HG02571 (cell line): Measurements from ENCODE around the gene ENTPD6.
"Not testable (repeated sequence)": the region's sequence is repeated elsewhere in the genome, so short reads cannot be mapped to it uniquely, and the experiment has no call there.

Experiments
- ATAC-seq: cut with Tn5 transposase; IDR thresholded peaks from one replicate; pipeline ENCODE4 v1.9.1; 2021; ENCODE audit warnings: mild to moderate bottlenecking, moderate library complexity; ENCODE audit not compliant: unreplicated experiment

Gene ENTPD6

DNA sequence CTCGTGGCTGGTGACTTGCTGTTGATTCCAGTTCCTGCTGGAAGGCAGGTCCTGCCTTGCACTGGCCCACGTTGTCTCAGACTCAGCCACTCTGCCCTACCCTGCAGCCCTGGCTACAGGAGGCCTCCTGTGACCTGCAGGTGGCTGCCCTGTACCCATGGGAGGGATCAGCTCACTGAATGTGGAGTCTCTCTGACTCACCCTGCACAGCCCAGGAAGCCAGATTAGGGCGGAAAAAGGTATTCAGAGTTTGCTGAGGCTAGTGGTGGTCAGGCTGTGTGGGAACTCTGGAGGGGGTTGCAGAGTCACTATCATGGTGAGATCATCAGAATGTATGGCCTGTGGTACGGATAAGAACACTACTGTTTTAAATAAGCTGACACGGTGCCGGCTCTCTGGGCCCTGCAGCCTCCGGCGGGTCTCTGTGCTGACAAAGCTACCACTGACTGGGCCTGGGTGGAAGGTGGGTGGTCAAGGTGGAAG, 27.7 kb downstream of the ENTPD6 start:
- no peak for ATAC-seq

DNA sequence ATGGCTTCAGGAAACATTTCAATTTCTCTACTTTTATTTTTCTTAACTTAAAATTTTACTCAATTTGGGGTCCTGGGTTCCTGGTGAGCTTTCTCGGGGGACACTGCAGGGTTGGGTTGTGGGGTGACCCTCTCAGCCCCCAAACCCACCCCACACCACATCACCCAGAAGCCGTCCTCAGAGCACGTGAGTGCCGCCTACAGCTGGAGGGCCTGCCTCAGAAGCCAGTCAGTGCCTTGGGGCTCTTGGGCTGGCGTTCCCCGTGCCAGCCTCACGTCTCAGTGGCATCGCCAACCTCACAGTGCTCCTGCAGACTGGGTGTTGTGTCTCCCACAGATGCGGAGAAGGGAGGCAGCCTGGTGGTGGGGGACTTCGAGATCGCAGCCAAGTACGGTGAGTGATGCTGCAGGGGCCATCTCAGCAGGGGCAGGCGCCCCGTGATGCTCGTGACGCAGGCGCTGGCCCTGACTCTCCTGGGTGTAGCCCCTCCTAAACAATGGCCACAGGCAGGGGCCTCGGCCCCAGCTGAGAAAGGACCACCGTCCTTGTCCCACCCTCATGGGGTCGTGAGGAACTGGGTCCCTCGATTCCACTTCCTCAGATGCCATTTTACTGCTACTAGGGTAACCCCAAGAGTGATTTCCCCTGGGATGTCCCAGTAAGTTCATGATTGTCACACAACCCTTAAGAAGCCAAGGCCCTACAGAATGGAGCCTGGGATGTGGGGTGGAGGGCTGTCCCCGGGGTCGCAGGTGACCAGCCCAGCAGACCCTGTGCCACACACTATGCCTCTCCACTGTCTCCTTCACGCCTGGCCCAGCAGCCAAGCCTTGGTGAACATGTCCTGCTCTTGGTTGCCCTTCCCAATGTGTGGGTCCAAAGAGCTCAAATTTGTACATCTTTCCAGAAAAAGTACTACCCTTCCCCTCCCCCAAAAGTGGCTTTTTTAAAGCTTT, 28.5 kb downstream of the ENTPD6 start:
- ATAC-seq: no peak

DNA sequence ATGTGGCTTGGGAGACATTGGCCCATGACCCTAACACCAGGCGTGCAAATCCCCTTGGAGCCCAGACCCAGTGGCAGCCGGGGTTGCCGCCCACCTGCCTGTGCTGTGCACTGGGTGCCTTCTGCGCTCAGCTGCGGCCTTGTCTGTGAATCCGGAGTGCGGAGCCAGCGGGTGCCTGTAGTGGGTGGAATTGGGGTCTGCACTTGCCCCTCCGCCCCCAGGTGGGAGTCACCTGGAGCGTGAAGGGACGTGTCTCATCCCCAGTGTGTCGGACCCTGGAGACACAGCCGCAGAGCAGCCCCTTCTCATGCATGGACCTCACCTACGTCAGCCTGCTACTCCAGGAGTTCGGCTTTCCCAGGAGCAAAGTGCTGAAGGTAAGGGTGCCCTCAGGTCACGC, 29.4 kb downstream of the ENTPD6 start:
- ATAC-seq: no peak

DNA sequence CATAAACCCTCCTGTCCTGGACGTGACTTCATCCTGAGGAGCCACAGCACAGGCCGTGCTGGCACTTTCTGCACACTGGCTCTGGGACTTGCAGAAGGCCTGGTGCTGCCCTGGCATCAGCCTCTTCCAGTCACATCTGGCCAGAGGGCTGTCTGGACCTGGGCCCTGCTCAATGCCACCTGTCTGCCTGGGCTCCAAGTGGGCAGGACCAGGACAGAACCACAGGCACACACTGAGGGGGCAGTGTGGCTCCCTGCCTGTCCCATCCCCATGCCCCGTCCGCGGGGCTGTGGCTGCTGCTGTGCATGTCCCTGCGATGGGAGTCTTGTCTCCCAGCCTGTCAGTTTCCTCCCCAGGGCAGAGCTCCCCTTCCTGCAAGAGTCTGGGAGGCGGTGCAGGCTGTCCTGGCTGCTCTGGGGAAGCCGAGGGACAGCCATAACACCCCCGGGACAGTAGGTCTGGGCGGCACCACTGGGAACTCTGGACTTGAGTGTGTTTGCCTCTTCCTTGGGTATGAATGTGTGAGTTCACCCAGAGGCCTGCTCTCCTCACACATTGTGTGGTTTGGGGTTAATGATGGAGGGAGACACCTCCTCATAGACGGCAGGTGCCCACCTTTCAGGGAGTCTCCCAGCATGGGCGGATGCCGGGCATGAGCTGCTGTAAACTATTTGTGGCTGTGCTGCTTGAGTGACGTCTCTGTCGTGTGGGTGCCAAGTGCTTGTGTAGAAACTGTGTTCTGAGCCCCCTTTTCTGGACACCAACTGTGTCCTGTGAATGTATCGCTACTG, 30.3 kb downstream of the ENTPD6 start:
- ATAC-seq: no peak

DNA sequence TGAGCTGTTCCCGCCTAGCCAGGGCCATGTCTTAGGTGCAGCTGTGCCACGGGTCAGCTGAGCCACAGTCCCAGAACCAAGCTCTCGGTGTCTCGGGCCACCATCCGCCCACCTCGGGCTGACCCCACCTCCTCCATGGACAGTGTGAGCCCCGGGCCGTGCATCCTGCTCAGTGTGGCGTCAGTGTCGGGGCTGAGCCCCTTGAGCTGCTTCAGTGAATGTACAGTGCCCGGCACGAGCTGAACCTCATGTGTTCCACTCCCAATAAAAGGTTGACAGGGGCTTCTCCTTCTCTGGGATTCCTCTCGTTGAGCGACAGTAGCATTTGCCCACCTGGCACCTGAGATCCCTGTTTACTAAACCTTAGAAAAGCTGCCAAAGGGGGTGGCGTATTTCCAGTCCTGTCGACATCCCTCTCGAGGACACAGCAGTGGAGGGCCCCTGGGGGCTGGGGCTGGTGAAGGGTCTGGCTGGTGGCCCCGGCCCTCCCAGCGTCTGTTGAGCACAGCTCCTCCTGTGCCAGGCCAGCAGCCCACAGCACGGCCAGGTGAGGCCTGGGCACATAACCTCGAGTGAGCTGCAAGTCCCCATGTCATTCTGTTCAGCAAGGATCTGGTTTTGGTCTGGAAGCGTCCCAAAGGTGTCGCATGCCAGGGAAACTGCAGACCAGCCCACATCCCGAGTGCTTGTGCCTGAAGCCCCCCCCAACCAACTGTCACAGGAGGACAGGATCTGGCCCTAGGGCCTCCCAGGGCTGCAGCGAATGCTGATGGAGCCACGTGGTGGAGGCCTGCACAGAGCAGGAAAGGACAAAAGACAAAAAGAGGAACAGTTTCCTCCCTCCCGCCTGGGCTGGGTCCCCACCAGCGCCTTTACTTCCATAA, 31.2 kb downstream of the ENTPD6 start:
- ATAC-seq: no peak

DNA sequence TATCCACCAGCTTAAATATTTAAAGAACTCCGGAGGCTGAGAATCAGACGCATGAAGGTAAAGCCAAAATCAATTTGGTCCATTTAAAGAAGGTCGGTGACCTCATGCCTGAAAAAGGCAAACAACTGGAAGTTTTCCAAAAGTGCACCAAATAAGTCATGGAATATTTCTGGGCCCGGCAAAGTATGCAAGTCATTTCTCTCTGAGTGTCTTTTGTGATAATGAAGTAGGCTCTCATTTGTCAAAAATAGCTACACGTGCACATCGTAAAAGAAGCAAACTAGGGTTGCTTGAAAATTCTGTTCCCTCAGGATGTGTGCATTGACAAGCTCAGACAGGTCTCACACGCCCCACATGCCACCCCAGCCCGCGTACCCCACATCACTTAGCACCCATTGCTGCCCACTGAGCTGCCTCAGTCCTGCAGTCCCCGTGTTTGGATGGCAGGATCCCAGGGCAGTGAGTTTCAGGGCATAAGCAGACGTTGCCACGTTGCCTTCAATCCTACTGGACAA, 31.9 kb downstream of the ENTPD6 start:
- ATAC-seq: no peak

DNA sequence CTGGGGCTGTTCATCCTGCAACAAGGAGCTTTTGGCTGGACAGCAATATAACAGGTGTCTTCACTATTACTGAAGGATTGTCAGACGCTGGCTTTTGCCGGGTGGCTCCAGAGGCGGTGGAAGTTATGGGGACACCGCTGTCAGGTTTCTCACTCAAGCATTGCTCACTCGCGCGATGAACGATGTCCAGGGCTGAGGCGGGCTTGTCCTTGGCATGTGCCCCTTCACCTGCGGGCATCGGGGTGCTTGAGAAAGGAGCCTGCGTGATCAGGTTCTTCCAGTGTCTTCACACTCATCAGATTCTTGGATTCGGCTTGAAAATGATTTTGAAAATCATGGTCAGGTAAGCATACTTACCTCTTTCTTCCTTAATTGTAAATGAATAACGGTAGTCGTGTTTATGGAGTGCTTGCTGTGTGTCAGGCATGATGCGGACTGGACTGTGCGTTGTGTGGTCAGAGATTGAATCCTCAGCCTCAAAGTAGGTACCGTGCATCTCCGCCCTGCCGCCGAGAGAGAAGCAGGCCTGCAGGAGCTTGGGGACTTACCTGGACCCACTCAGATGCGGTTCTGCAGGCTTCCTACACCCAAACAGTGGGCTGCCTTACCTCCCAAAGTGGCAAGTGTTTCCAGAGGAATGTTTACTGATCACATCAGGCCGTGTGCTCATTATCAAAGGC, 34.1 kb downstream of the ENTPD6 start:
- ATAC-seq: no peak

DNA sequence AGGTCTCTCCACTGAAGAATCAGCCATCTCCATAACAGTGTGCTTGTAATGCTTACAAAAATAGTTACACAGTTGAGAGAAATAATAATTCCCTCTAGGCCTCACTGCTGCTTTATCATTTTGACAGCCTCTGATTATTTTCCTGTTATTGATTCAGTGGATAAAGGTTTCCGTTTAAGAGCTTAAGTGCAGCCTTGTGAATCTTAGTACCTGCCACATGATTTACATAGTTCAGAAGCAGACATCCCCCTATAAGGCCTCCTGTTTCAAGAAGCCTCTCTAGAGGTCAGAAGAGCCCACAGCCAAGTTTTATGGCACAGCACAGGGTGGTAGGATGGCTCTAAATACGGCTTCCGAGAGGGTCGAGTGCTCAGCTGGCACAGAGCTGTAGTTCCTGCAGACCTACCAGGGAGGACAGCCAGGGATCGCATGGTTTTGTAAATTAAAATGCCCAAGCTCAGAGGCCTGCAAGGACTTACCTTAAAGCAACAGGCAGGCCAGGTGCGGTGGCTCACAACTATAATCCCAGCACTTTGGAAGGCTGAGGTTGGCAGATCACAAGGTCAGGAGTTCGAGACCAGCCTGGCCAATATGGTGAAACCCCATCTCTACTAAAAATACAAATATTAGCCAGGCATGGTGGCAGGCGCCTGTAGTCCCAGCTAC, 34.8 kb downstream of the ENTPD6 start:
- ATAC-seq: peak; percentile 68

DNA sequence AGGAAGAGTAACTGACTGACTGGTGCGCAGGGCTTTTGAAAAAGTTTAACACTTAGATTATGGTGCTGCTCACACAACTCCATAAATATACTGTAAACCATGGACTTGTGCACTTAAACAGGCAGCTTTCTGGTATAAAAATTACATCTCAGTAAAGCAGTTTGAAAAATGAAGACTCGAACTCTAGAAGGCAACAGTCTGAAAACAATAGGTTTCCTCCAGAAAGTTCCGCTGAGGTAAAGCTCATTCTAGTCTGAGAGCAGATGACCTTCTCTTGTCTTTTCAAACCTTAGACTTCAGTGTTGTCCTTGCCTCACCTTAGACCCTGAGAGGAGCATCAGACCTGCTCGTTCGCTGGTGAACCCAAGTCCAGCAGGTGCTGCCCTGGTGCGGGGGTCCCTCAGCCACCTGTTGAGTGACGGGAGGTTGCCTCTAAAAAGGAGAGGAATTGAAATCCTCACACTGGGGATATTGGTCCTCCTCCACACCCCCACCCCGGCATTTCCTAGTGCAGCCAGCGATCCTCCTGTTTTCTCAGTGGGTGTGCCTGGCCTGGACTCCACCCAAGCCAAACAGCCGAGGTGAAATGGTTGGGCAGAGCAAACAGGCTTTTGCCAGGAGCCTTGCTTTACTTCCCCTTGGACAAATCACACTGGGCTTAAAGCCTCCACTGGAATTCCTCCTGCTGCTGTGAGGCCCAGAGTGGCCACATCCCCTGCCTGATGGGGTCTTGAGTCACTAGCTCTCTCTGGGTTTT, 37.7 kb downstream of the ENTPD6 start:
- no peak for ATAC-seq

DNA sequence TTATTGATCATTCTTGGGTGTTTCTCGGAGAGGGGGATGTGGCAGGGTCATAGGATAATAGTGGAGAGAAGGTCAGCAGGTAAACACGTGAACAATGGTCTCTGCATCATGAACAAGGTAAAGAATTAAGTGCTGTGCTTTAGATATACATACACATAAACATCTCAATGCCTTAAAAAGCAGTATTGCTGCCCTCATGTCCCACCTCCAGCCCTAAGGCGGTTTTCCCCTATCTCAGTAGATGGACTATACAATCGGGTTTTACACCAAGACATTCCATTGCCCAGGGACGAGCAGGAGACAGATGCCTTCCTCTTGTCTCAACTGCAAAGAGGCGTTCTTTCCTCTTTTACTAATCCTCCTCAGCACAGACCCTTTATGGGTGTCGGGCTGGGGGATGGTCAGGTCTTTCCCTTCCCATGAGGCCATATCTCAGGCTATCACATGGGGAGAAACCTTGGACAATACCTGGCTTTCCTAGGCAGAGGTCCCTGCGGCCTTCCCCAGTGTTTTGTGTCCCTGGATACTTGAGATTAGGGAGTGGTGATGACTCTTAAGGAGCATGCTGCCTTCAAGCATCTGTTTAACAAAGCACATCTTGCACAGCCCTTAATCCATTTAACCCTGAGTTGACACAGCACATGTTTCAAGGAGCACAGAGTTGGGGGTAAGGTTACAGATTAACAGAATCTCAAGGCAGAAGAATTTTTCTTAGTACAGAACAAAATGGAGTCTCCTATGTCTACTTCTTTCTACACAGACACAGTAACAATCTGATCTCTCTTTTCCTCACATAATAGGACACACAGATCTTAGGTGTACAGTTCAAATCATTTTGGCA, 38.7 kb downstream of the ENTPD6 start:
- not testable (repeated sequence) for ATAC-seq

DNA sequence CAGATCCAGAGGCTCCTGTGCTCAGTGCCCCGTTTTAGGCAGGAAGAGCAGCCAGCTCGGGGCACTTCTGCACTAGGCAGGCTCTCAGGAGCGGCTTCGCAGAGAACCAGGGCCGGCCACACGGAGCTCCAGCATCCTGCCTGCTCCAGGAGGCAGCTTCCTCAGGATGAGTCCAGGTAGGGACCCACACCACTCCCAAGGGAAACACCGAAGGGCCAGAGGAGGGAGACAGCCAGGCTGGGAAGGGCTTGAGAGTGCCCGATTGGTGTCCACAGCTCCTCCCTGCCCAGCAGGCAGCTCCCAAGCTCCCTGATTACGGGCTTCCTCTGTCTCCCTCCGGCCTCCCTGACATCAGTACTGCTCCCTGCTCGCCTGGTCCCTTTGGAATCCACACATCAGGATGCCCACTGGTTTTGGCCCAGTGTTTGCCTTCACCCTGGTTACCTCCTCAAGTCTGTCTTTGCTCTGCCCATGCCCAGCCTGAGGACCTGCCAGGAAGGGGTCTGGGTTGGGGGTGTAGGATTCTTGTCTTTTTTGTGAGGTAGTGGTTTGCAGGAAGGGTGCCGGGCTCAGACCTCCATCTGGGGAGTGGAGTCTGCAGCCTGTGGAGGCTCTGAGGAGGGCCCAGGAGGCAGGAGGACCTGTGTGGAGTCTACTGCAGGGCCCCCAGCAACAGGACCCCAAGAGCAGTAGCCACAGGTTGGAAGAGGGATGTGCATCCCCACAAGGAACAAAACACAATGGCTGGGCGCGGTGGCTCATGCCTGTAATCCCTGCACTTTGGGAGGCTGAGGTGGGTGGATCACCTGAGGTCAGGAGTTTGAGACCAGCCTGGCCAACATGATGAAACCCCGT, 41.2 kb downstream of the ENTPD6 start:
- ATAC-seq: no peak

DNA sequence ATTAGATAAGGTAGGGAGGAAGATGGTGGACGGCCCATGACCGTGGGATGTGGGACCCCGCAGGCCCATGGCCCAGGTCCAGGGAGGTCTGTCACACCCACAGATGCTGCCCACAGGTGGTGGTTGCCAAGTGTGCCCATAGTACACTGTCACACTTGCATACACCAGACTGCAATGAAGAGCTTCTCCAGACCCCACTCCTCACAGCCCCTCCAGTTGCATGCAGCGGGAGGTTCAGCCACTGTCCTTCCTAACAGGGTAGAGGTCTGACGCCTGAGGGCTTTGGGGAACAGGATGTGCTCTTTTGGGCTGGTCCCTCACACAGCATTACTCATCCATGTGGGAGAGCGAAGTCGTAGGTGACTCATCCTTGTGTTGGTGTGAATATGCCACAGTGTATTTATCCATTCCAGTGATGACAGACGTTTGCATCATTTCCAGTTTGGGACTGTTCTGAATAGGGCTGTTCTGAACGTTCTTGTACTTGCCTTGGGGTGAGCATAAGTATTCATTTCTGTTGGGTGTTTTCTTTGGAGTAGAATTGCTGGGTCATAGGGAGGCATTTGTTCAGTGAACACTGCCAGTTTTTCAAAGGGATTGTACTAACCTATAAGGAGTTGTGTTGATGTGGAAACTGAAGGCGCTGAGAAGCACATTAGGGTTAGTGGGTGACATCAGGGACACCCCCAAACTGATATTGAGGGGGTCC, 42.3 kb downstream of the ENTPD6 start:
- ATAC-seq: peak; percentile 65

DNA sequence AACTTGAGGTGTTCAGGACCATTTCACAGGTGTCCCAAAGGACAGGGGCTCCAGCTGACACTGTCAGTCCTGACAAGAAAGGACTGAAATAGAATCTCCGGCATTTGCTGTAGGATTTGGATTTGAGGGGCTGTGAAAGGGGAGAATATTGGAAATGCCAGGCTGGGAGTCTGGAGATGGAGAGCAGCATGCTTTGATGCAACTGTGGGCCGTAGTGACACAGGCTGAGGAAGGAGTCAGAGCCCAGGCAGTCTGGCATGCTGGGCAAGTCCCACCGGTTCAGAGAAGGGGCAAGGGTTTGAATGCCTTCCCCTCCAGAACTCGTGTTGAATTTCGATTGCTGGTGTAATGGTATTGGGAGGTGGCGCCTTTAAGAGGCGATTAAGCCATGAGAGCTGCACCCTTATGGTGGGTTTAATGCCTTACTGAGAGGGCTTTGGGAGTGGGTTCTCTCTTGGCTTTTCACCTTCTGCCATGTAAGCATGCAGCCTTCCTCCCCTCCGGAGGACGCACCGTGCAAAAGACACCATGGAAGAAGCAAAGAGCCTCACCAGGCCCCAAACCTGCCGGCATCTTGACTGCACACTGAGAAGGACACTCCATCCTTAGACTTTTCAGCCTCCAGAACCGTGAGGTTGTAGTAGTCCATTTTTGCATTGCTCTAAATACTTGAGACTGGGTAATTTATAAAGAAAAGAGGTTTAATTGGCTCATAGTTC, 43.0 kb downstream of the ENTPD6 start:
- no peak for ATAC-seq

DNA sequence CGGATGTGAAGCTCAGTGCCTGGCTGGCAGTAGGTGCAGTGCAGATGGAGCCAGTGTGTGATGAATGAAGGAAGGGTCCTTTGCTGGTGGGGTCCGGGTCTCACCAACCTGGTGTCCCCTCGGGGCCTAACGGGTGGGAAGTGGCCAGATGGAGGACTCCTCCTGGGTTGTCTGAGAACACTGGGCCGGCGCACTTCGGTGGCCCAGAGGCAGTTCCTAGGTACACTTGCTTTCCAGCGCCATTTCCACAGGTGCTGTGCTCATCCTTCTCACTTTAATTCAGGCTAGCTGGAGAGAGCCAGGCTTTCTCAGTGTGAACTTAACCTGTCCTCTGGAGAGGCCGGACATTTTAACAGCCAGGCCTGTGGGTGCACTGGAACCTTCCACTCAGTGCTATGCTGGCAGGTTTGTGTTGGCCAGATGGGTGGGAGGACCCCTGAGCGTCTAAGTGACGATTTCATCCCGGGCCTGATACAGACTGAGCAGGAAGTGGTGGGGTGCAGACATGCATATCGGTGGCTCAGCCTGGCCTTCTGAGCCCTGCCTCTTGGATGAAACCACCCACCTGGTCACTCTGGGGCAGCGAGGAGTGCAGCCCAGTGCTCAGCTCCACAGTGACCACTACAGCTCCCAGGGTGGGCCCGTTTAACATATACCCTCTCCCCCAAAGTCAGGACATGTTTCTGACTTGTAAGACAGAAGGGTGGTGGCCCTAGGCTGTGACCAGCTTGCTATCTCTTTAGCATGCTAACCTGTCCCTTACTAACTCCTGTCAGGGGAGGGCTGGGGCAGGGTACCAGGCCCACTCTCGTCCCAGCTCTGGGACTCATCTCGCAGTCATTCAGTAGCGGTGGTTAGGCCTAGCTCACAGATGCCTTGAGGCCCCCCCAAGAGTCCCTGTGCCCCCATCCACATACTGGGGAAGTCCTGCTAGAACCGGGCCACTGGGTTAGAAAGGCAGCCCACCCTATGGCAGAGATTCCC, 44.2 kb downstream of the ENTPD6 start:
- no peak for ATAC-seq
